B cell (primary cell): ENCODE measurements around the gene PYM1.

Experiments
- CTCF ChIP-seq: fragments of 200-600 bp; IDR thresholded peaks from one replicate; pipeline ENCODE4 v1.8.0; 2022; ENCODE audit warnings: antibody characterized with exemption, mild to moderate bottlenecking
- EZH2 ChIP-seq: IDR thresholded peaks from 2 replicates; pipeline ENCODE4 v1.6.1; 2012; ENCODE audit warnings: borderline replicate concordance, low read depth, mild to moderate bottlenecking, moderate library complexity, low read length; ENCODE audit not compliant: insufficient read depth, poor library complexity, severe bottlenecking

GRCh38 chr12:55938826-55939501 is 11.3 kb upstream of the PYM1 start:
- TF ChIP-seq CTCF (no peak), EZH2 (no peak)
